Stimulated activated CD8-positive, alpha-beta memory T cell treated with anti-CD3 and anti-CD28 coated beads, Interleukin-4, amount 100 ng/mL, for 1 hour (primary cell): ENCODE results near the gene ARHGDIB.

Source experiments
- DNase-seq, 2 donors: peaks; one replicate each; pipeline ENCODE4 v3.0.0-alpha.2; 2020; ENCODE audit warnings: low read depth in 2 of 2, low spot score in 1 of 2

The ARHGDIB gene

DNA sequence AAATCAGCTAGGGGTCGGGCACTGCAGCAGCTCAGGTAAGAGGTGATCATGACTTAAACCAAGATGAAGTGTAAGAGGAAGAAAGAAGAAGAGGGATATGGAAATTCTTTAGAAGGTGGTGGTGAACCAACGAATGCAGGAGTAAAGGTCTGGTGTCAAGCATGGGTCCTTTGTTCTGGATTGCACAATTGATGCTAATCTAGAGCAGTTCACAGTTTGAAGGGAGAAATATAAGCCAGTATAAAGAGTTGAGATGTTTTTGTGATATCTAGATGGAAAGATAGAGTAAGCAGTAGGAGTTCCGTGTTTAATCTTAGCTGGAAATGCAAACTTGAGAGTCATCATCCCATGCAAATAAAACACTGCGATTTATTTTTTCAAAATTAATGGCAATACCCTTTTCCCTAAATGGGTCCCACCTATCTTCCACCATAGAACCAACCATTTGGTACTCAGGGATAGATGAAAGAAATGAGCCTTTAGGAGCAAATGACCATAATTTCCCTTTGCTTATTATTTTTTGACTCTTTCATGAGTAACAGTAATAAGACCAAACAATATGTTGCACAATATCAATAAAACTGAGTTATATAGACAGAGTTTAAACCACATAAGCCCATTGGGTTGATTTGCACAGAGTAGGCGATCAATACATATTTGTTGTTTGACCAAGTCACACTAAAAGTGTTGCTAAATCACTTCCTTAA, 60.7 kb downstream of the ARHGDIB start:
- DNase-seq: no peak

DNA sequence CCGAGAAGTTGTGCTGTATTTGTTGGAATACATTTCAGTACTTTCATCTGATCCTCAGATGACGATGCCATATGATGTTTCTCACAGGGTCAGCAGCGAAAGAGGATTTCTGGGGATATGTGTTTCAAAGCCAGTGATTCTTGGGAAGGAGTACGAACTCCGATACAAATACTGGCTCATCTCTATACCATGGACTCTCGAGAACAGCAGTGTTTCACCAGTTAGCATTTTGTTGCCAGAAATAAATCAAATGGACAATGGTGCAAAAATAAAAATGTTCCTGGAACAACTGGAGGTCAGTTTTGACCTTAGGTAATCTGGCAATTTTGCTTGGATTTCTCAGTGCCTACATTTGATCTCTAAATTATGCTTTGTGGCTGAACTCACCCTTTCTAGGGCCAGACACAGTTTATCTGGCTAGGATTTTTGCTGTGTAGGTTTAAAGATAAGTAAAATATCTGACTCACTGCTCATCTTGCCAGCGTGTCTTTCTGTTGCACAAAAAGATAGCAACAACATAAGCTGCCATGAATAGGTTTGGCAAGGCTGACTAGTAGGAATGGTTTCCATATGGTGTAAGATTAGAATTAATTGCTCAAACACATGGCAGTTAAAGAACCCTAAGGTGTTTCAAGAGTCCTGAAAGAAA, 64.8 kb downstream of the ARHGDIB start:
- no peak for DNase-seq

- no peak for DNase-seq
Measured at GRCh38 chr12:14893506-14894250, 67.7 kb downstream of the ARHGDIB start.

GRCh38 chr12:14892726-14893505, 68.5 kb downstream of the ARHGDIB start:
- no peak for DNase-seq
